DOHH2 (cell line): Measurements from ENCODE around the gene ACAD8.
A peak's percentile ranks its signal among the peaks of the same experiment; 100 is the strongest.

Experiments
- H3F3A ChIP-seq: fragments of 200-600 bp; sonication (generic), shearing (Covaris generic); 2 replicates; pipeline ENCODE4 v1.6.0; 2016; ENCODE audit warnings: antibody characterized with exemption, mild to moderate bottlenecking; ENCODE audit not compliant: control insufficient read depth, insufficient read depth
- H3K27ac ChIP-seq: fragments of 200-600 bp; sonication (generic); 2 replicates; pipeline ENCODE4 v1.5.1; 2014; ENCODE audit warnings: low read depth, mild to moderate bottlenecking, low read length, moderate library complexity
- H3K27me3 ChIP-seq: fragments of 200-600 bp; sonication (generic); 2 replicates; pipeline ENCODE4 v1.6.1; 2014; ENCODE audit warnings: mild to moderate bottlenecking, low read length, mixed read lengths; ENCODE audit not compliant: control insufficient read depth
- H3K36me3 ChIP-seq: fragments of 200-600 bp; sonication (generic); 2 replicates; pipeline ENCODE4 v1.6.1; 2014; ENCODE audit warnings: mild to moderate bottlenecking, low read length, moderate library complexity, mixed read lengths; ENCODE audit not compliant: control insufficient read depth
- H3K4me1 ChIP-seq: fragments of 200-600 bp; sonication (generic); 2 replicates; pipeline ENCODE4 v1.6.1; 2014; ENCODE audit warnings: mild to moderate bottlenecking, low read length, mixed read lengths; ENCODE audit not compliant: control insufficient read depth
- H3K4me2 ChIP-seq: fragments of 200-600 bp; sonication (generic); 2 replicates; pipeline ENCODE4 v1.6.0; 2014; ENCODE audit warnings: mild to moderate bottlenecking, low read length, moderate library complexity
- H3K4me3 ChIP-seq: fragments of 200-600 bp; sonication (generic); 2 replicates; pipeline ENCODE4 v1.5.1; 2014; ENCODE audit warnings: mild to moderate bottlenecking, low read length, mixed read lengths
- H3K79me2 ChIP-seq: fragments of 200-600 bp; sonication (generic); 2 replicates; pipeline ENCODE4 v1.6.1; 2014; ENCODE audit warnings: mild to moderate bottlenecking, low read length, mixed read lengths; ENCODE audit not compliant: control insufficient read depth
- H3K9me2 ChIP-seq: fragments of 200-600 bp; sonication (generic); replicated peaks from 2 replicates; pipeline ENCODE4 v1.6.1; 2014; ENCODE audit warnings: mild to moderate bottlenecking, low read length, mixed read lengths; ENCODE audit not compliant: control insufficient read depth
- H3K9me3 ChIP-seq: fragments of 200-600 bp; sonication (generic); 2 replicates; pipeline ENCODE4 v1.6.1; 2014; ENCODE audit warnings: antibody characterized with exemption, low read length, mixed read lengths; ENCODE audit not compliant: control insufficient read depth, insufficient read depth
- H4K20me1 ChIP-seq: fragments of 200-600 bp; sonication (generic); 2 replicates; pipeline ENCODE4 v1.6.0; 2014; ENCODE audit warnings: low read depth, mild to moderate bottlenecking, antibody characterized with exemption, low read length, moderate library complexity; ENCODE audit not compliant: control insufficient read depth, insufficient read depth
- CTCF ChIP-seq: fragments of 200-600 bp; sonication (generic); IDR thresholded peaks from one replicate; pipeline ENCODE4 v1.5.1; 2014; ENCODE audit warnings: antibody characterized with exemption, mild to moderate bottlenecking, low read depth, low read length; ENCODE audit not compliant: poor library complexity, severe bottlenecking
- EZH2phosphoT487 ChIP-seq: fragments of 200-600 bp; sonication (generic); IDR thresholded peaks from 2 replicates; pipeline ENCODE4 v1.6.1; 2017; ENCODE audit warnings: borderline replicate concordance, mild to moderate bottlenecking, antibody characterized with exemption, low read length, moderate library complexity, mixed read lengths

Gene ACAD8

GRCh38 chr11:134223121-134223520 lies 30.2 kb upstream of the ACAD8 start:
- no peaks in the 10 kb centered on the region for H3K9me3 ChIP-seq
- peak overlapping the region; percentile 89 for H3K4me2 ChIP-seq
- peaks cover 37% of the 10 kb centered on the region for H3K4me1 ChIP-seq
- H3K4me3 ChIP-seq, result peak overlapping the region; percentile 90
- no peaks in the 10 kb centered on the region for H3K9me2 ChIP-seq
- H3K79me2 ChIP-seq, result peaks cover 52% of the 10 kb centered on the region
- peaks cover 57% of the 10 kb centered on the region for H4K20me1 ChIP-seq
- peaks cover 3% of the 10 kb centered on the region; the same call in 1 of the 2 replicates for H3F3A ChIP-seq
- H3K27me3 ChIP-seq, result peaks cover 32% of the 10 kb centered on the region
- H3K36me3 ChIP-seq, result peaks cover 50% of the 10 kb centered on the region
- peak overlapping the region; percentile 78; the same call in 1 of the 2 replicates for H3K27ac ChIP-seq
- TF ChIP-seq CTCF (no peak), EZH2phosphoT487 (no peak)

GRCh38 chr11:134223836-134224709 lies 29.3 kb upstream of the ACAD8 start, which contains the start of the genes NCAPD3 and VPS26B:
NCAPD3 (minus strand) TSS chr11:134223967; CDS start chr11:134223926, 41 bp downstream.
VPS26B (plus strand) TSS chr11:134224671; CDS start chr11:134225123, 452 bp downstream.
- TF ChIP-seq EZH2phosphoT487, result no peak
- TF ChIP-seq CTCF, result no peak
- H4K20me1 ChIP-seq, result peaks cover 52% of the 10 kb centered on the region
- peak within 1 kb of the TSS; percentile 90 for H3K4me3 ChIP-seq
- H3K36me3 ChIP-seq, result peaks cover 41% of the 10 kb centered on the region
- H3F3A ChIP-seq, result peaks cover 3% of the 10 kb centered on the region; the same call in 1 of the 2 replicates
- H3K4me1 ChIP-seq, result peaks cover 47% of the 10 kb centered on the region
- no peaks in the 10 kb centered on the region for H3K9me3 ChIP-seq
- peak within 1 kb of the TSS; percentile 89 for H3K4me2 ChIP-seq
- no peaks in the 10 kb centered on the region for H3K9me2 ChIP-seq
- H3K79me2 ChIP-seq, result peaks cover 42% of the 10 kb centered on the region
- peaks cover 34% of the 10 kb centered on the region for H3K27me3 ChIP-seq
- peak within 1 kb of the TSS; percentile 78 for H3K27ac ChIP-seq

GRCh38 chr11:134224710-134225664 lies 28.4 kb upstream of the ACAD8 start:
- Histone ChIP-seq H3K4me2 (peak overlapping the region; percentile 89), H3F3A (peaks cover 3% of the 10 kb centered on the region; the same call in 1 of the 2 replicates), H3K4me3 (peak overlapping the region; percentile 90), H3K9me3 (no peaks in the 10 kb centered on the region), H3K4me1 (peaks cover 56% of the 10 kb centered on the region), H3K36me3 (peaks cover 33% of the 10 kb centered on the region), H3K9me2 (no peaks in the 10 kb centered on the region), H3K79me2 (peaks cover 38% of the 10 kb centered on the region), H3K27me3 (peaks cover 43% of the 10 kb centered on the region), H4K20me1 (peaks cover 60% of the 10 kb centered on the region), H3K27ac (no peak overlapping the region)
- TF ChIP-seq EZH2phosphoT487 (no peak), CTCF (no peak)
